DND-41 (cell line): ENCODE measurements around the gene ZSCAN10.

Source experiments
- CTCF ChIP-seq: IDR thresholded peaks from 2 replicates; pipeline ENCODE4 v1.5.1; 2012; ENCODE audit warnings: borderline replicate concordance, low read length, moderate library complexity, mild to moderate bottlenecking; ENCODE audit not compliant: poor library complexity, severe bottlenecking; ENCODE audit errors: extremely low read depth
- EZH2 ChIP-seq: IDR thresholded peaks from 3 replicates; pipeline ENCODE4 v1.6.1; 2012; ENCODE audit warnings: borderline replicate concordance, low read depth, mild to moderate bottlenecking, moderate library complexity, low read length, inconsistent platforms; ENCODE audit not compliant: severe bottlenecking

GRCh38 chr16:3119286-3119685, 20.2 kb upstream of the ZSCAN10 start:
- TF ChIP-seq CTCF (no peak), EZH2 (no peak)
